ENCODE results near the gene SGCA. TPM values are rescaled to one million over a fixed set of nuclear protein-coding genes. Genes with fewer than 3 reads are reported as not detected.

The SGCA gene
- total and polyA plus RNA-seq, 9 of the 15 experiments (the other 6 are each of a cell fraction or from before 2014, with no cell fraction given): not detected

DNA sequence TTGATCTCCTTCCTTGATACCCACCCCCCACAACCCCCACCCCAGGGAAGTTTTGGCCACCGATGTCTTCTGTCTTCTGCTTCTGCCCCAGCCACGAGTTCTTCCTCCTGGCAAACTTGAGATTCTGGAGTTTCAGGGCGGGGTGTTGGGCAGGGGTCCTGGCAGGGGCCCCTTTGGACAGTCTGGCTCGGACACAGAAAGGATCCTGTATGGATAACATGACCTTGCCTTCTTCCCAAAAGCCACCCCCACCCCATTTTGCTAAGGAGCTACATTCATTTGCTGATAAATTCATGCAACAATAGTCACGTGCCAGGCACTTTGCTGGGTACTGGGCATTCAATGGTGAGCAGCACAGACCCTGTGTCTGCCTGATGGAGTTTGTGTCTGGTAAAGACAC is 41.5 kb downstream of the SGCA start (continued):
- TF ChIP-seq, protein P1, sequence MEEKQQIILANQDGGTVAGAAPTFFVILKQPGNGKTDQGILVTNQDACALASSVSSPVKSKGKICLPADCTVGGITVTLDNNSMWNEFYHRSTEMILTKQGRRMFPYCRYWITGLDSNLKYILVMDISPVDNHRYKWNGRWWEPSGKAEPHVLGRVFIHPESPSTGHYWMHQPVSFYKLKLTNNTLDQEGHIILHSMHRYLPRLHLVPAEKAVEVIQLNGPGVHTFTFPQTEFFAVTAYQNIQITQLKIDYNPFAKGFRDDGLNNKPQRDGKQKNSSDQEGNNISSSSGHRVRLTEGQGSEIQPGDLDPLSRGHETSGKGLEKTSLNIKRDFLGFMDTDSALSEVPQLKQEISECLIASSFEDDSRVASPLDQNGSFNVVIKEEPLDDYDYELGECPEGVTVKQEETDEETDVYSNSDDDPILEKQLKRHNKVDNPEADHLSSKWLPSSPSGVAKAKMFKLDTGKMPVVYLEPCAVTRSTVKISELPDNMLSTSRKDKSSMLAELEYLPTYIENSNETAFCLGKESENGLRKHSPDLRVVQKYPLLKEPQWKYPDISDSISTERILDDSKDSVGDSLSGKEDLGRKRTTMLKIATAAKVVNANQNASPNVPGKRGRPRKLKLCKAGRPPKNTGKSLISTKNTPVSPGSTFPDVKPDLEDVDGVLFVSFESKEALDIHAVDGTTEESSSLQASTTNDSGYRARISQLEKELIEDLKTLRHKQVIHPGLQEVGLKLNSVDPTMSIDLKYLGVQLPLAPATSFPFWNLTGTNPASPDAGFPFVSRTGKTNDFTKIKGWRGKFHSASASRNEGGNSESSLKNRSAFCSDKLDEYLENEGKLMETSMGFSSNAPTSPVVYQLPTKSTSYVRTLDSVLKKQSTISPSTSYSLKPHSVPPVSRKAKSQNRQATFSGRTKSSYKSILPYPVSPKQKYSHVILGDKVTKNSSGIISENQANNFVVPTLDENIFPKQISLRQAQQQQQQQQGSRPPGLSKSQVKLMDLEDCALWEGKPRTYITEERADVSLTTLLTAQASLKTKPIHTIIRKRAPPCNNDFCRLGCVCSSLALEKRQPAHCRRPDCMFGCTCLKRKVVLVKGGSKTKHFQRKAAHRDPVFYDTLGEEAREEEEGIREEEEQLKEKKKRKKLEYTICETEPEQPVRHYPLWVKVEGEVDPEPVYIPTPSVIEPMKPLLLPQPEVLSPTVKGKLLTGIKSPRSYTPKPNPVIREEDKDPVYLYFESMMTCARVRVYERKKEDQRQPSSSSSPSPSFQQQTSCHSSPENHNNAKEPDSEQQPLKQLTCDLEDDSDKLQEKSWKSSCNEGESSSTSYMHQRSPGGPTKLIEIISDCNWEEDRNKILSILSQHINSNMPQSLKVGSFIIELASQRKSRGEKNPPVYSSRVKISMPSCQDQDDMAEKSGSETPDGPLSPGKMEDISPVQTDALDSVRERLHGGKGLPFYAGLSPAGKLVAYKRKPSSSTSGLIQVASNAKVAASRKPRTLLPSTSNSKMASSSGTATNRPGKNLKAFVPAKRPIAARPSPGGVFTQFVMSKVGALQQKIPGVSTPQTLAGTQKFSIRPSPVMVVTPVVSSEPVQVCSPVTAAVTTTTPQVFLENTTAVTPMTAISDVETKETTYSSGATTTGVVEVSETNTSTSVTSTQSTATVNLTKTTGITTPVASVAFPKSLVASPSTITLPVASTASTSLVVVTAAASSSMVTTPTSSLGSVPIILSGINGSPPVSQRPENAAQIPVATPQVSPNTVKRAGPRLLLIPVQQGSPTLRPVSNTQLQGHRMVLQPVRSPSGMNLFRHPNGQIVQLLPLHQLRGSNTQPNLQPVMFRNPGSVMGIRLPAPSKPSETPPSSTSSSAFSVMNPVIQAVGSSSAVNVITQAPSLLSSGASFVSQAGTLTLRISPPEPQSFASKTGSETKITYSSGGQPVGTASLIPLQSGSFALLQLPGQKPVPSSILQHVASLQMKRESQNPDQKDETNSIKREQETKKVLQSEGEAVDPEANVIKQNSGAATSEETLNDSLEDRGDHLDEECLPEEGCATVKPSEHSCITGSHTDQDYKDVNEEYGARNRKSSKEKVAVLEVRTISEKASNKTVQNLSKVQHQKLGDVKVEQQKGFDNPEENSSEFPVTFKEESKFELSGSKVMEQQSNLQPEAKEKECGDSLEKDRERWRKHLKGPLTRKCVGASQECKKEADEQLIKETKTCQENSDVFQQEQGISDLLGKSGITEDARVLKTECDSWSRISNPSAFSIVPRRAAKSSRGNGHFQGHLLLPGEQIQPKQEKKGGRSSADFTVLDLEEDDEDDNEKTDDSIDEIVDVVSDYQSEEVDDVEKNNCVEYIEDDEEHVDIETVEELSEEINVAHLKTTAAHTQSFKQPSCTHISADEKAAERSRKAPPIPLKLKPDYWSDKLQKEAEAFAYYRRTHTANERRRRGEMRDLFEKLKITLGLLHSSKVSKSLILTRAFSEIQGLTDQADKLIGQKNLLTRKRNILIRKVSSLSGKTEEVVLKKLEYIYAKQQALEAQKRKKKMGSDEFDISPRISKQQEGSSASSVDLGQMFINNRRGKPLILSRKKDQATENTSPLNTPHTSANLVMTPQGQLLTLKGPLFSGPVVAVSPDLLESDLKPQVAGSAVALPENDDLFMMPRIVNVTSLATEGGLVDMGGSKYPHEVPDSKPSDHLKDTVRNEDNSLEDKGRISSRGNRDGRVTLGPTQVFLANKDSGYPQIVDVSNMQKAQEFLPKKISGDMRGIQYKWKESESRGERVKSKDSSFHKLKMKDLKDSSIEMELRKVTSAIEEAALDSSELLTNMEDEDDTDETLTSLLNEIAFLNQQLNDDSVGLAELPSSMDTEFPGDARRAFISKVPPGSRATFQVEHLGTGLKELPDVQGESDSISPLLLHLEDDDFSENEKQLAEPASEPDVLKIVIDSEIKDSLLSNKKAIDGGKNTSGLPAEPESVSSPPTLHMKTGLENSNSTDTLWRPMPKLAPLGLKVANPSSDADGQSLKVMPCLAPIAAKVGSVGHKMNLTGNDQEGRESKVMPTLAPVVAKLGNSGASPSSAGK (IDR thresholded peaks at IDR 0.05): no peak
- TF ChIP-seq CREM (IDR thresholded peaks at IDR 0.05; ENCODE audit: low read depth): no peak
- TF ChIP-seq KLF10 (CRISPR knock-in tag; IDR thresholded peaks at IDR 0.05): no peak
- TF ChIP-seq MIER1 (IDR thresholded peaks at IDR 0.05; ENCODE audit: low read depth): no peak
- no peak for TF ChIP-seq CBFA2T2 (conservative IDR thresholded peaks at IDR 0.05)
- TF ChIP-seq, protein P2, sequence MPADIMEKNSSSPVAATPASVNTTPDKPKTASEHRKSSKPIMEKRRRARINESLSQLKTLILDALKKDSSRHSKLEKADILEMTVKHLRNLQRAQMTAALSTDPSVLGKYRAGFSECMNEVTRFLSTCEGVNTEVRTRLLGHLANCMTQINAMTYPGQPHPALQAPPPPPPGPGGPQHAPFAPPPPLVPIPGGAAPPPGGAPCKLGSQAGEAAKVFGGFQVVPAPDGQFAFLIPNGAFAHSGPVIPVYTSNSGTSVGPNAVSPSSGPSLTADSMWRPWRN (IDR thresholded peaks at IDR 0.05; ENCODE audit: low read depth): no peak
- no peak for TF ChIP-seq FIP1L1 (IDR thresholded peaks at IDR 0.05; ENCODE audit: low read depth, low read length, poor library complexity, severe bottlenecking)
- TF ChIP-seq STAT5B (CRISPR knock-in tag; IDR thresholded peaks at IDR 0.05): no peak
- TF ChIP-seq HINFP (tag; conservative IDR thresholded peaks at IDR 0.05; ENCODE audit: low read depth): no peak
- no peak for TF ChIP-seq MAX (CRISPR knock-in tag; IDR thresholded peaks at IDR 0.05)
- TF ChIP-seq HMG20B (CRISPR knock-in tag; IDR thresholded peaks at IDR 0.05): no peak
- TF ChIP-seq, protein P3, sequence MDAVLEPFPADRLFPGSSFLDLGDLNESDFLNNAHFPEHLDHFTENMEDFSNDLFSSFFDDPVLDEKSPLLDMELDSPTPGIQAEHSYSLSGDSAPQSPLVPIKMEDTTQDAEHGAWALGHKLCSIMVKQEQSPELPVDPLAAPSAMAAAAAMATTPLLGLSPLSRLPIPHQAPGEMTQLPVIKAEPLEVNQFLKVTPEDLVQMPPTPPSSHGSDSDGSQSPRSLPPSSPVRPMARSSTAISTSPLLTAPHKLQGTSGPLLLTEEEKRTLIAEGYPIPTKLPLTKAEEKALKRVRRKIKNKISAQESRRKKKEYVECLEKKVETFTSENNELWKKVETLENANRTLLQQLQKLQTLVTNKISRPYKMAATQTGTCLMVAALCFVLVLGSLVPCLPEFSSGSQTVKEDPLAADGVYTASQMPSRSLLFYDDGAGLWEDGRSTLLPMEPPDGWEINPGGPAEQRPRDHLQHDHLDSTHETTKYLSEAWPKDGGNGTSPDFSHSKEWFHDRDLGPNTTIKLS (IDR thresholded peaks at IDR 0.05; ENCODE audit: borderline replicate concordance, low read depth): no peak
